Measurements from ENCODE around the gene RIOK3.
A peak's percentile ranks its signal among the peaks of the same experiment; 100 is the strongest.

The RIOK3 gene

DNA sequence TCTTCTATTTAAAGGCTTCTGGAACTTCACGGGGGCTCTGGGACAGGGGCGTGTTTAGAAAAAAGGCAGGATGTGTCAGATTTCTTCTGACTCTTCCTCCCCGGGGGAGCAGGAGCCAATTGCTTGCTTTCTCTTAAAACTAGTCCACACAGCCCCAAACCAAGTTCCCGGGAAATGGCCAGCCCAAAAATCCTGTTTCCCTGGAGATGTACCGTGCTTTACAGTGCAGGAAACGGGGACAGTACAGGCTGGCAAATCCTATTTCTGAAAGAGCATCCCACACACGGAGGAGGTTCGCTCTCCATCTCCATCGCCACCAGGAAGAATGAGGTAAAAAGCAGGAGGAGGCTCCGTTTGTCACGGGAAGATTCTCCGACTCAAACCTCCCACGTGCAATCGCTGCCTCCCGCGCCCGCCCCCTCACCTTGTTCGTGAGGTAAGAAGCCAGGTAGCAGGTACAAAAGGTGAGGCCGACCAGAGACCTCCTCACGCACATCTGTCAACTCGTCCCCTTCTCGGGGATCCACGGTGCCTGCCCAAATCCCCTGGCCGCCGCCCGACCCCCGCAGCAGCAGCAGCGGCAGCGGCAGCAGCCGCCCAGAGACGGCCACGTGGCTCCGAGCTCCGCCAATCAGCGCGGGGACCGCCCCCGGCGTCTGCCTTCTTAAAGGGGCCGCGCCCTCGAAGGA is 15.6 kb upstream of the RIOK3 start:
- in situ Hi-C loops (cut with MboI; ENCODE audit: low sequenced_read_pairs), result no loop called here
- DNase-seq (ENCODE audit: low spot score in 2 of 2), result peak; percentile 66 to 89

DNA sequence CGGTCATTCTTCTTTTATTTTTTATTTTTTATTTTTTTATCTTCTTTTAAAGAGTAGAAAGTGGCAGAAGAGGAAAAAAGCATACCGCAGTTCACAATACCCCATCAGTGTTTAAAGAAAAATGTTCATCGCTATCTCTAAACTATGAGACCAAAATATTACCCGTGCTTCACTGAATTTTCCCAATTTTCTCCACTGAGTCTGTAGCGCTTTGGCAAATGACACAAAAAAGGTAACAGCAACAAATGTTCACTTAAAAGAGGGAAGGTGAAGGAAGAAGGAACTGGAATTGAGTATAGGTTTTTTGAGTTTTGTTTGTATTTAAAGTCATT is 15.1 kb upstream of the RIOK3 start:
- in situ Hi-C loops (cut with MboI; ENCODE audit: low sequenced_read_pairs), result no loop called here
- H3K4me3 ChIP-seq, result peak overlapping the region; percentile 66
- no peaks in the 10 kb centered on the region for H3K36me3 ChIP-seq (replicated peaks)
- DNase-seq (ENCODE audit: low spot score in 2 of 2), result no peak
- no peaks in the 10 kb centered on the region for H3K9me3 ChIP-seq
- H3K4me1 ChIP-seq, result peaks cover 11% of the 10 kb centered on the region
- no peaks in the 10 kb centered on the region for H3K27me3 ChIP-seq (ENCODE audit: low read depth)

More for the DNA sequence above, 15.6 kb upstream of the RIOK3 start:
- H3K36me3 ChIP-seq (replicated peaks), result no peaks in the 10 kb centered on the region
- H3K4me1 ChIP-seq, result peaks cover 11% of the 10 kb centered on the region
- H3K9me3 ChIP-seq, result no peaks in the 10 kb centered on the region
- peak overlapping the region; percentile 66 for H3K4me3 ChIP-seq
- no peaks in the 10 kb centered on the region for H3K27me3 ChIP-seq (ENCODE audit: low read depth)

DNA sequence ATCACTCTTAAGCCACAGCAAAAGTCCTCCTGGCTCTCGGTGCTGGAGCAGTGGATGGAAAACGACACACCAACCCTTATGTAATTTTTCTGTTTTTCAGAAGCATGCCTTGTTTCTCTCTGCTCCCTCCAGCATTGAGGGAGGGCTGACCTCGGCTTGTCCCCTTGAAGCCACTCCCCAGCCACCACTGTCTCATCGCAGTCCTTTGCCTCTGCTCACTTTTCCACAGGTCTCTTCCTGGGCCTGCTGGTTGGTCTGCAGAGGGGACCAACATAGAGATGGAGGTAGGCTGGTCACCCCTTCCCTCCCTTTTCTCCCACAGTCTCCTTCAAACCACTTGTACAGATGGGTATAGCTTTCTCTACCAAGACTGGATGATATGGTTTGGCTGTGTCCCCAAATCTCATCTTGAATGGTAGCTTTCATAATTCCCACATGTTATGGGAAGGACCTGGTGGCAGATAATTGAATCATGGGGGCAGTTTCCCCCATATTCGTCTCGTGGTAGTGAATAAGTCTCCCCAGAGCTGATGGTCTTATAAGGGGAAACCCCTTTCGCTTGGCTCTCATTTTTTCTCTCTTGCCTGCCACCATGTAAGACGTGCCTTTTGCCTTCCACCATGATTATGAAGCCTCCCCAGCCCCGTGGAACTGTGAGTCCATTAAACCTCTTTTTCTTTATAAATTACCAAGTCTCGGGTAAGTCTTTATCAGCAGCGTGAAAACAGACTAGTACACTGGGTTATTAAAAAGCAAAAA is 14.3 kb upstream of the RIOK3 start:
- in situ Hi-C loops (cut with MboI; ENCODE audit: low sequenced_read_pairs), result no loop called here
- Histone ChIP-seq H3K27me3 (ENCODE audit: low read depth) (no peaks in the 10 kb centered on the region), H3K36me3 (replicated peaks) (no peaks in the 10 kb centered on the region), H3K4me1 (peaks cover 11% of the 10 kb centered on the region), H3K4me3 (no peak overlapping the region), H3K9me3 (no peaks in the 10 kb centered on the region)
- no peak for DNase-seq (ENCODE audit: low spot score in 2 of 2)

DNA sequence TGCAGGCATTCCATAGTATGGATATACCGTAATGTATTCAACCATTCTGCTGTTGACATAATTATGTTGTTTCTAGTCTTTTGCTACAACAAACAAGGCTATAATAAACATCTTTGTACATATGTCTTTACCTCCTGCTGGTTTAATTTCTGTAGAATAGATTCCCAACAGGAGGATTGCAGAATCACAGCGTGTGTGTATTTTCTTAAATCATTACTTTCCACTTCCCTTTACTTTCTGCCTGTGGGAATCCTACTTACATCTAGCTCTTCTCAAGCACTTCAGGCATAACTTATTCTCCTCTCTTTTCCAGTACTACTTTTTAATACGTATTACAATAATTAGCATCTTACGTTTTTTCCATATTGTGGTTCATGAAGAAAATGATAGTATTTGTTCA is 13.0 kb upstream of the RIOK3 start:
- Histone ChIP-seq H3K9me3 (no peaks in the 10 kb centered on the region), H3K4me3 (no peak overlapping the region), H3K27me3 (ENCODE audit: low read depth) (no peaks in the 10 kb centered on the region), H3K36me3 (replicated peaks) (no peaks in the 10 kb centered on the region), H3K4me1 (peaks cover 11% of the 10 kb centered on the region)
- no peak for DNase-seq (ENCODE audit: low spot score in 2 of 2)
- in situ Hi-C loops (cut with MboI; ENCODE audit: low sequenced_read_pairs), result no loop called here

DNA sequence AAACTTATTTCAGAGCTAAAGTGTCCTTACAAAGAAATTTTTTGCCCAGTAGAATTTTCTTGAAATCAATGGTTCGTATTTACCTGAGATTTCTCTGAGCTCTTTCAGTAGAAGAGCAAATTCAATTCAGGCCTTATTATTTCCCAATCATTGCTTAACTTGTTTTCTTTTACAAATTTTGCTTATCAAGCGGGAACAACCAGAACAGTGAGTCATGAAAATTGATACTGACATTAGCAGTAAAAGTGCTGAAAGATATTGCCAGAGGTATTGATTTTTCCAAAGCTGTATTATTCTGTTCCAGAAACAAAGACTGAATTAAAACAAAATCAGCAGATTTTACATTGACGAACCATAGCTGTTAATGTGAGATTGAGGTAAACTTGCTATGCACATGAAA is 10.1 kb upstream of the RIOK3 start:
- H3K36me3 ChIP-seq (replicated peaks), result no peaks in the 10 kb centered on the region
- no peak for DNase-seq (ENCODE audit: low spot score in 2 of 2)
- H3K27me3 ChIP-seq (ENCODE audit: low read depth), result no peaks in the 10 kb centered on the region
- in situ Hi-C loops (cut with MboI; ENCODE audit: low sequenced_read_pairs), result no loop called here
- no peaks in the 10 kb centered on the region for H3K9me3 ChIP-seq
- peaks cover 15% of the 10 kb centered on the region for H3K4me1 ChIP-seq
- H3K4me3 ChIP-seq, result no peak overlapping the region

DNA sequence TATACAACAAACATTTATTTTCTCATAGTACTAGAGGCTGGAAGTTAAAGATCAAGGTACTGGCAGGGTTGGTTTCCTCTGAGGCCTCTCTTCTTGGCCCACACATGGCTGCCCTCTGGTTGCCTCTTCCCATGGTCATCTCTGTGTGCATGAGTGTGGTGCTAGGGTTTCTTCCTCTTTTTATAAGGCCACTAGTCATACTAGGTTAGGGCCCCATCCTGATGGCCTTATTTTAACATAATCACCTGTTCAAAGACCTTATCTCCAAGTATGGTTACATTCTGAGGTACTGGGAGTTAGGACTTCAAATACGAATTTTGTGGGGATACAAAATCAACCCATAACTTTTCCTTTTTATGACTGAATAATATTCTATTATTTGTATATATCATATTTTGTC is 4.8 kb upstream of the RIOK3 start:
- DNase-seq (ENCODE audit: low spot score in 2 of 2), result no peak
- H3K9me3 ChIP-seq, result no peaks in the 10 kb centered on the region
- in situ Hi-C loops (cut with MboI; ENCODE audit: low sequenced_read_pairs), result no loop called here

DNA sequence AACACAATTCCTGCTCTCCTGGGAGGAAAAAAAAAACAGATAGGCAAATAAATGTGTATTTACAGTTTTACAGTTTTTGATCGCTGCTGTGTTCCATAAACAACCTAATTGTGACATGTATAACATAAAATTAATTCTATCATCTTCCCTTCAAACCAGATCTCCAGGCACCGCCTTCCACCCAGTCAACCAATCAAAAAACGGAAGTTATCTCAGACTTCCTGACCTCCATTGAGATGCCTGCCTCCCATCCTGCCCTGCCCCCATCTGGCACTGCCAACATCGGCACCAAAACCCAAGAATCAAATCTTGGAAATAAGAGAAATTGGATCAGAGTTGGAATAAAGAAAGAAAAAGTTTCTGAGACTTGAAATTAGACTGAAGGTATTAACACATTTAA is 3.1 kb upstream of the RIOK3 start:
- H3K9me3 ChIP-seq, result no peaks in the 10 kb centered on the region
- H3K4me1 ChIP-seq, result peaks cover 21% of the 10 kb centered on the region
- no peaks in the 10 kb centered on the region for H3K27me3 ChIP-seq (ENCODE audit: low read depth)
- in situ Hi-C loops (cut with MboI; ENCODE audit: low sequenced_read_pairs), result no loop called here
- no peak for DNase-seq (ENCODE audit: low spot score in 2 of 2)
- H3K36me3 ChIP-seq (replicated peaks), result no peaks in the 10 kb centered on the region
- H3K4me3 ChIP-seq, result no peak overlapping the region

More for the DNA sequence above, 4.8 kb upstream of the RIOK3 start:
- Histone ChIP-seq H3K4me3 (no peak overlapping the region), H3K27me3 (ENCODE audit: low read depth) (no peaks in the 10 kb centered on the region), H3K4me1 (peaks cover 15% of the 10 kb centered on the region), H3K36me3 (replicated peaks) (no peaks in the 10 kb centered on the region)

DNA sequence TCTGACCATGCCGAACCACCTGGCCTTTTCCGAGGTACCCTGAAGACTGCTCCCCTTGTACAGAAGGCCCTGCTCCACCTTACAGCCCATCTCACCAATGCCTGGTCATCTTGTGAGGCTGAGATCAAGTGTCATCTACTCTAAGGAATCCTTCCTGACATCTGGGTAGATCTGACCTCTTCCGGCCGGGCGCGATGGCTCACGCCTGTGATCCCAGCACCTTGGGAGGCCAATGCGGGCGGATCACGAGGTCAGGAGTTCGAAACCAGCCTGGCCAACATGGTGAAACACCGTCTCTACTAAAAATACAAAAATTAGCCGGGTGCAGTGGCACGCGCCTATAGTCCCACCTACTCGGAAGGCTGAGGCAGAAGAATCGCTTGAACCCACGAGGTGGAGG is 2.1 kb upstream of the RIOK3 start:
- Histone ChIP-seq H3K27me3 (ENCODE audit: low read depth) (no peaks in the 10 kb centered on the region), H3K36me3 (replicated peaks) (no peaks in the 10 kb centered on the region), H3K4me1 (peaks cover 20% of the 10 kb centered on the region), H3K4me3 (no peak overlapping the region), H3K9me3 (no peaks in the 10 kb centered on the region)
- no peak for DNase-seq (ENCODE audit: low spot score in 2 of 2)
- in situ Hi-C loops (cut with MboI; ENCODE audit: low sequenced_read_pairs), result no loop called here

DNA sequence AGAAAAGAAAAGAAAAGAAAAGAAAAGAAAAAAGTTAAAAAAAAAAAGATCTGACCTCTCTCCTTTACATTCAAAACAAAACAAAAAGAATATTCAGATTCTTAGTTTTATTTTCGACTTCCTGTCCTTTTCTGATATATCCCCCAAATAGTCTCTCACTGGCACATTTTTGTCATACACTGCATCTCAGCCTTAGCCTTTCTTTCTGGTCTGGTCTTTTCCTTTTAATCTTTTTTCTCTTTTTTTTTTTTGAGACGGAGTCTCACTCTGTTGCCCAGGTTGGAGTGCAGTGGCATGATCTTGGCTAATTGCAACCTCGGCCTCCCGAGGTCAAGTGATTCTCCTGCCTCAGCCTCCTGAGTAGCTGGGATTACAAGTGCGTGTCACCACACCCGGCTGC is 1.6 kb upstream of the RIOK3 start:
- Histone ChIP-seq H3K36me3 (replicated peaks) (0 out of 2 replicates have a peak, but pooled peaks cover under 1% of the 10 kb centered on the region), H3K9me3 (no peaks in the 10 kb centered on the region), H3K4me1 (peaks cover 15% of the 10 kb centered on the region), H3K27me3 (ENCODE audit: low read depth) (no peaks in the 10 kb centered on the region), H3K4me3 (no peak overlapping the region)
- no peak for DNase-seq (ENCODE audit: low spot score in 2 of 2)
- in situ Hi-C loops (cut with MboI; ENCODE audit: low sequenced_read_pairs), result no loop called here

DNA sequence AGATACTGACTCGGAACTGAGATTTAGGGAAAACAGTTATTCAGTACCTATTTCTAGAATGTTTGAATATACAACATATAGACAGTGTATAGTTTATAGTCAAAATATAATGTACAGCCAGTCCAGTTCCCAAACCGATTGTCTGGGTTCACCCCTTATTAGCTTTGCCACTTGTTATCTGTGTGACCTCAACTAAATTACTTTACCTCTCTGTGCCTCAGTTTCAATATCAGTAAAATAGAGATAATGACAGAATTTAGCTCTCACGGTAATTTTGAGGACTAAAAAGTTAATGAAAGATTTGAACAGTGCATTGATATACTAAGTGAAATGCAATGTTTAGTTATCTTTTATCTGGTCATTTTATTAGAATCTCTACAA is 750 bp upstream of the RIOK3 start:
- in situ Hi-C loops (cut with MboI; ENCODE audit: low sequenced_read_pairs), result no loop called here
- Histone ChIP-seq H3K9me3 (no peaks in the 10 kb centered on the region), H3K27me3 (ENCODE audit: low read depth) (no peaks in the 10 kb centered on the region), H3K36me3 (replicated peaks) (0 out of 2 replicates have a peak, but pooled peaks cover 6% of the 10 kb centered on the region), H3K4me1 (peaks cover 11% of the 10 kb centered on the region), H3K4me3 (peak overlapping the region; percentile 85)
- DNase-seq (ENCODE audit: low spot score in 2 of 2), result no peak

DNA sequence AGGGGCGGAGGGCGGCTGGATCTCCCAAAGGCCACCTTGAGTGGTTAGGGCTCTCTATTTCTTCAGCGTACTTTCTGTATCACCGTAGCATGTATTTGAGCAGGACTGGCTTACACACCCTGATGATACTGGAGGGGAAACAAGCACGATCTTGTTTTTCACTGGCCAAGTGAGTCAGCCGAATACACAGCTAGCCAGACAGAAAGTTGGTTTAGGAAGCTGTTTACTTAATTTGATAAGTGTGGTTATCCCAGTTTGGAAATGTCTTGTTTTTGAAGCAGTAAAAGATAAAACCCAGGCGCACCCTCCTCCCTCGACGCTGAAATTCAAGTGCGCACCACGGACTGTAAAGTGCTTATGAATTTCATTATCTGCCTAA is 582 bp downstream of the RIOK3 start:
- Histone ChIP-seq H3K9me3 (no peaks in the 10 kb centered on the region), H3K27me3 (ENCODE audit: low read depth) (no peaks in the 10 kb centered on the region), H3K4me1 (peaks cover 11% of the 10 kb centered on the region), H3K36me3 (replicated peaks) (0 out of 2 replicates have a peak, but pooled peaks cover 6% of the 10 kb centered on the region), H3K4me3 (peak overlapping the region; percentile 85)
- in situ Hi-C loops (cut with MboI; ENCODE audit: low sequenced_read_pairs), result no loop called here
- DNase-seq (ENCODE audit: low spot score in 2 of 2), result no peak

DNA sequence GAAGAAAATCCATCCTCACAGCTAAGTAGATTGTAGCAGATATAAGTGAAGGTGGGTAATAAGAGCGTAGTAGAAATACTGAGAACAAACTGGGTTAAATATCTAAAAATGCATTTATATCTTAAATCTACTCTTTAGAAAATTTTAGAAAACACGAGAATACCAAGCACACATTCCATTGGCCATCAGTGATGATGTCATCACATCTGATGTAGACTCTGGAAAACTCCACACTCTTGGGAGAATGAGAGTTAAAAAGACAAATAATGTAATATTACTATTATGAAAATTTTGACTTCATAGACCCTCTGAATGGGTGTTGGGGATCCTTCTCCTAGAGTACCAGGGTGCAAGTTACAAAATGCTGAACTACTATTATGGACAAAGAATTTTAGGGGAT is 3.7 kb downstream of the RIOK3 start:
- Histone ChIP-seq H3K4me1 (peaks cover 11% of the 10 kb centered on the region), H3K27me3 (ENCODE audit: low read depth) (no peaks in the 10 kb centered on the region), H3K36me3 (replicated peaks) (0 out of 2 replicates have a peak, but pooled peaks cover 6% of the 10 kb centered on the region), H3K4me3 (no peak overlapping the region), H3K9me3 (no peaks in the 10 kb centered on the region)
- in situ Hi-C loops (cut with MboI; ENCODE audit: low sequenced_read_pairs), result no loop called here
- DNase-seq (ENCODE audit: low spot score in 2 of 2), result no peak

DNA sequence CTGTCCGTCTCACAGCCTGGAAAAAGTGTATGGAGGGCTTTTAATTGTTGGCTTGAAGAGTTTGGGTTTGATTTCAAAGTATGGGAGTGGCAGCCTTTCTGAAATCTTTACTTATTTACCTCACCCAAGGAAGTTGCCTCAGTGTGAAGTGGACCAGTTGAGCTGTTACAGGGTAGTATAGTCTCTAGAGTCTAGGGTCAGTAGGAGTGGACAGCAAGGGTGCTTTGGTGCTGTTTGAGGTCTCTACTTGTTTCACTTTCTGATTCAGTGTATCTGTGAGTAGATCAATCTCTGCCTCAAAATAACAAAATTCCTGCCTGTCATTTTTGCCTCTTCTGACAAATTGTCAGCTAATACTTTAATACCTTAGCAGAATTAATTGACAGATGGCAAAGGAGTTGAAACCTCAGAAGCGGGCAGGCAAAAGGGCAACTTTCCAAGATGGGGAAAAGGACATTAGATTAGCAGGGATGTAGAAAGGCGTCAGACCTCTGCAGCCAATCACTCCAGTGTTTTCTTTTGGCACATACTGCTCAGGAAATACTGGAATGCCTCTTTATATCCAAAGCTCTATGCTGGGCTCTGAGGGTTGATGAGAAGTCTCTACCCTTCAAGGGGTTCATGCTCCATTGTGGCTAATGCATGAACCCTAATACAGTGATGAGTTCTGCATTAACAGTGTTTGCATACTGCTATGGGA is 5.9 kb downstream of the RIOK3 start:
- Histone ChIP-seq H3K27me3 (ENCODE audit: low read depth) (no peaks in the 10 kb centered on the region), H3K4me3 (no peak overlapping the region), H3K9me3 (no peaks in the 10 kb centered on the region), H3K36me3 (replicated peaks) (peaks cover 22% of the 10 kb centered on the region), H3K4me1 (peaks cover 7% of the 10 kb centered on the region)
- DNase-seq (ENCODE audit: low spot score in 2 of 2), result no peak
- in situ Hi-C loops (cut with MboI; ENCODE audit: low sequenced_read_pairs), result no loop called here

DNA sequence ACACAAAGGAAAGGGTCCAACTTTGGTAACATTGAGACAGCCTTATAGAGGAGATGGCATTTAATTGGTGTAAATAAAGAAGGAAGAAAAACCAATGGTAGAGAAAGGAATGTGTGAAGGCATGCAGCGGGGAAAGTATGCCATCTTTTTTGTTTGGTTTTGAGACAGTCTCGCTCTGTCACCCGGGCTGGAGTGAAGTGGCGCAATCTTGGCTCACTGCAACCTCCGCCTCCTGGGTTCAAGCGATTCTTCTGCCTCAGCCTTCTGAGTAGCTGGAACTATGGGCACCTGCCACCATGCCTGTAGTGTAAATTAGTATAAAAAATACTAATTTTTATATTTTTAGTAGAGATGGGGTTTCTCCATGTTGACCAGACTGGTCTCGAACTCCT is 6.4 kb downstream of the RIOK3 start:
- no peak for DNase-seq (ENCODE audit: low spot score in 2 of 2)
- in situ Hi-C loops (cut with MboI; ENCODE audit: low sequenced_read_pairs), result no loop called here
- Histone ChIP-seq H3K4me1 (peaks cover 3% of the 10 kb centered on the region), H3K9me3 (no peaks in the 10 kb centered on the region), H3K36me3 (replicated peaks) (peaks cover 28% of the 10 kb centered on the region), H3K27me3 (ENCODE audit: low read depth) (no peaks in the 10 kb centered on the region), H3K4me3 (no peak overlapping the region)

Measured in HAP-1 (cell line).